HG02885 (cell line): ENCODE measurements around the gene PITPNC1.
"Not testable (repeated sequence)": the region's sequence is repeated elsewhere in the genome, so short reads cannot be mapped to it uniquely, and the experiment has no call there.

Experiments used
- ATAC-seq: cut with Tn5 transposase; IDR thresholded peaks from one replicate; pipeline ENCODE4 v1.9.1; 2021; ENCODE audit warnings: mild to moderate bottlenecking; ENCODE audit not compliant: unreplicated experiment, poor library complexity

Gene PITPNC1

DNA sequence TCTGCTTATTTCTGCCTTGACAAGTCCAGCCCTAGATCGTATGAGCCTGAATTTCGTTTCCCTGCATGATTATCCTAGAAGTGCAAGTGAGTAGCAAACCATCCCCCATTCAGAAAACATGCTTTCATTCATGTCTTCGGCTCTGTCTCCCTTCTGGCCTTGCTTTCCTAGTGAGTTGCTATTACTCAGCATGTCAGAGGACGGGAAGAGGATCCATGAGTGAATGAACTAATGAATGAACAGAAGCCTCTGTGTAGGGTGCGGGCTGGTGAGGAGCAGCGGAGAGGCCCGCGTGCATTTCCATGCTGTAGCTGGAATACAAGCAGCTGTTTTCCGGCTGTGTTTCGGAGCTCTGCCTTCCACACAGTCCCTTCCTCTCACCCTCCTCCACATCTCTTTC, 184.9 kb downstream of the PITPNC1 start:
- ATAC-seq, result no peak

GRCh38 chr17:67563692-67564228, 186.7 kb downstream of the PITPNC1 start:
- ATAC-seq, result no peak

- ATAC-seq, result no peak
Observed at GRCh38 chr17:67565068-67565467, 188.0 kb downstream of the PITPNC1 start.

- ATAC-seq, result no peak
Observed at GRCh38 chr17:67566656-67567055, 189.6 kb downstream of the PITPNC1 start.

DNA sequence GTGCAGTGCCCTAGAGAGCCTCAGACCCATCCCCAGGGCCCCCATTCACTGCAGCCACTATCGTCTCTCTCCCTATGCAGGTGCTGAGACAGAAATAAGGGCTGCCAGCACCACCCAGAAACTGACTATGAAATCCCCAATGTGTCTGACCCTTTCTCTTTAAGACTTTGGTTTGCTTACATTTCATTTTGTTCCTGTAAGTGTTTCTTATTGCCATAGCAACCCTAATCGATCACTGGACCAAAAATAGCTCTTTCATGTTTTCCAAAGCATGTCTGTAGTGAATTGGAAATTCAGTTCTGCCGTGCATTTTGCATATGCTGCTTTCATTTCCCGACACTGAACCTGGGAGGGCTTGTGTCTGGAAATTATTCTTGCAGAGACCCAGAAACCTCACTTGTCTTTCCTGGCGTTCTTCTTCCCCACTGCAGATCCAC, 192.0 kb downstream of the PITPNC1 start:
- no peak for ATAC-seq

DNA sequence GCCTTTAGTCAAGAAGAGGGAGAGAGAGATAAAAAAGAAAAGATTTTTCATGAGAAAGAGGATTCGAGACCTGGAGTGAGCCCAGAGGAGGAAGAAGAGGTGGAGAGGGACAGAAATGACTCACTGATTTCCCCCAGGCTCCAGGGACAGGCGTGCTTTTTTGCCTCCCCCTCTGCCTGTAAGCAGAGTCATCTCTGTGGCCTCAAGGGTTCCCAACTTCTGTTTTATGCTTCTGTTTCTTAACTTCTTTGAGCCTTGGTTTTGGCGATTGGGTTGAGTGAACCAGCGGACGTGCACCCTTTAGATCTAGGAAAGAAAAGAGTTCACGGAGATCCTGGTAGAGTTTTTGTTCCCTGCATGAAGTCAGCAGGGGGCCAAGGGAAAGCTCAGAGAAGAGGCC, 192.8 kb downstream of the PITPNC1 start:
- no peak for ATAC-seq

GRCh38 chr17:67570797-67571196, 193.7 kb downstream of the PITPNC1 start:
- no peak for ATAC-seq

DNA sequence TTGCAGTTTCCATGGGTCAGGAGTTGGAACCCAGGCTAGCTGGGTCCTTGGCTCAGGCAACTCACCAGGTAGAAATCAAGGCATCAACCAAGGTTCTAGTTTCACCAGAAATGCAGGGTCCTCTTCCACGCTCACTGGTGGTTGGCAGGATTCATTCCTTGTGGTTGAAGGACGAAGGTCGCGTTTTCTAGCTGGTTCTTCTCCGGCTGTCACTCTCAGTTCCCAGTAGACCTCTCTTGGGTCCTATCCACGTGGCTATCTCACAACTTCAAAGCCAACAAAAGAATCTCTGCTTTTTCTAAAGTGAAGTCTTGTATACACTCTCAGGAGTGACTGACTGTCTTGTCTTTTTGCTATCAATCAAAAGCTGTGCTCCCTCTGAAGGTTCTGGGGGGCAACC, 194.4 kb downstream of the PITPNC1 start:
- no peak for ATAC-seq

DNA sequence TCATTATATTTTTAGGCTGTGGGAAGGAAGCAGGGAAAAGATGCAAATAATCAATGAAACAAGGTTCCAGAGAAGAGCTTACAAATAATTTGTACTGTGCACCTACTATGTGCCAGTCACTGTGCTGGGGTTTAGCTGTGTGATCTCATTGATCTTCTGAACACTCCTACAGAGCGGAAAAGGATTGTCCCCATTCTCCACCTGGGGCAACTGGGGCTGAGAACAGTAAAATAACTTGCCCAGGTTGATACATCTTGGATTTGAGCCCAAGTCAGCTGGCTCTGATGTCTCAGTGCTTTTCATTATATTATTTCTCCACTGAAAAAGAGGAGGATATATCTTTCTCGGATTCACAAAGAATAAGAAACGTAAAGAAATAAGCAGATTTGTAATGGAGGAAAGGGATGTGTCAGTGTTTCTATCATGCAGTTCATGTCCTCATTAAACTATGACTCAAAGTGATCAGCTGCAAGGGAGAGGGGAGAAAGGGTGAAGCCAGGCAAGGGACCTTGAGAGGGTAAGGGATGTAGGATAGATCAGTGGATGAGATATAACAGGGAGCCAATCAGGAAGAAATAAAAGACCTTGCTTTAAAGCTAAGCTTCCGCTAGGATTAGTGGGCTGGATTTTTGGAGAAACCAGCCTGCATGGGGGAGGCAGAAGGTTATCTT, 197.0 kb downstream of the PITPNC1 start:
- ATAC-seq, result no peak

- peak; percentile 33 for ATAC-seq
Observed at GRCh38 chr17:67574658-67575293, 197.7 kb downstream of the PITPNC1 start.

DNA sequence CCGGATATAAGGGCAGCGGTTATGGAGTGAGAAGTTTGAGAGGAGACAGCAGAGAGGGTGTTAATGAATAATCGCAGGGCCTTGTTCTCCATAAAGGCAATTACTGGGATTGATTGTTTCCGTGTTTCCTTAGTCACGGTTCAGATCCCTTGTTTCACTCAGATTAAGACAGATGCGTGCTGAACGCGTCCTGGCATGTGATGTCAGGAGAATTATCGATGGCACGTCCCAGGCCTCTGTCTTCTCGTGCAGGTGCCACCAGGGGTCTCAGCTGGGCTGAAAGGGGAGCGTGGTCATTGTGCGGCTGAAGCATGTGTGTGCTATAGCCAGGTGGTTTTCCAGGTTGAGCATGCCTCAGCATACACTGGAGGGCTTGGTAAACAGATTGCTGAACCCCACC, 198.2 kb downstream of the PITPNC1 start:
- ATAC-seq, result no peak

DNA sequence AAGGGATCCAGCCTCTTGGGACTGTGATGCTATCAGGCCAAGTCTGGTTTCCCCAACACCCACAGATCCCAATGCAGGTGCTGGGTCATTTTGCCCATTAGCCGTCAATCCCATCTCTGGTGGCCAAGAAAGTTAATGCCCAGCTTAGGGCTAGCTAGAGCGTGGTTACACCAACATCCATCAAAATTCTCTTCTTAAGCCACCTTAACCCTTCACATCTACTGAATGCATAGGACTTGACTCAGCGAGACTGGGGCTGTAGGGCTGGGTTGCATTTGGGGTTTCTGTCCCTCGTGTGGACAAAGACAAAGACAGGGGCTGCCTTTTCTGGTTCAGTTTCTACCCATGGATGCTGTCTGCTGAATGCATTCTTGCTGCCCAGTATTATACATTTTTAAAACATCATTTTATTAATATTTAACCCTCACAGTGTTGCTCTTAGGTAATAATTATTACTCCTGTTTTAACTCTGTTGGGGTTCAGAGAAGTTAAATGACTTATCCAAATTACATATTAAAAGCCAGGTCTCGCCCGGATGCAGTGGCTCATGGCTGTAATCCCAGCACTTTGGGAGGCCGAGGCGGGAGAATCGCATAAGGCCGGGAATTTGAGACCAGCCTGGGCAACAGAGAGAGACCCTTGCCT, 199.5 kb downstream of the PITPNC1 start:
- ATAC-seq, result no peak

- ATAC-seq, result no peak
Observed at GRCh38 chr17:67577429-67578141, 200.5 kb downstream of the PITPNC1 start.

GRCh38 chr17:67578142-67578457, 201.0 kb downstream of the PITPNC1 start:
- no peak for ATAC-seq

DNA sequence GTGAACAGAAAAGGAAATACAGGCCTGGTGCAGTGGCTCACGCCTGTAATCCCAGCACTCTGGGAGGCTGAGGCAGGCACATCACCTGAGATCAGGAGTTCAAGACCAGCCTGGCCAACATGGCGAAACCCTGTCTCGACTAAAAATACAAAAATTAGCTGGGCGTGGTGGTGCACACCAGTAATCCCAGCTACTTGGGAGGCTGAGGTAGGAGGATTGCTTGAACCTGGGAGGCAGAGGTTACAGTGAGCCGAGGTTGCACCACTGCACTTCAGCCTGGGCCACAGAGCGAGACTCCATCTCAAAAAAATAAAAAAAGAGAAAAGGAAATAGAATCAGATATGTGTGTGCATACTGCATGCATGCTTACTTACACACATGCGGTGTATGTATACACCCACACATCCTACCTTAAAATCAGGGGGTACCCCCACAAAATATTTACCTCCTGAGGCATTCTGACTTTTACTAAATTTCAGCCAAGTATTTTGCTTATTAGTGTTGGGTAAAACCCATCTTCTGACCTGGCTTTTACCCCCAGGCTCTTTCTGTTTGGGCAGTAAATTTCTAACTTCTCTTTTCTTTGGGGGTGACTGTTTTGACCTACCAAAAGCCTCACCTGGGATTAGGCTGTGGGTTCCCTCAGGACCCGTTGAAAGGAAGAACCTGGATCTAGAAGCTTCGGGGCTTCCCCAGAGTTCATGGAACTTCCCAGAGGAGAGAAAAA, 201.8 kb downstream of the PITPNC1 start:
- not testable (repeated sequence) for ATAC-seq

DNA sequence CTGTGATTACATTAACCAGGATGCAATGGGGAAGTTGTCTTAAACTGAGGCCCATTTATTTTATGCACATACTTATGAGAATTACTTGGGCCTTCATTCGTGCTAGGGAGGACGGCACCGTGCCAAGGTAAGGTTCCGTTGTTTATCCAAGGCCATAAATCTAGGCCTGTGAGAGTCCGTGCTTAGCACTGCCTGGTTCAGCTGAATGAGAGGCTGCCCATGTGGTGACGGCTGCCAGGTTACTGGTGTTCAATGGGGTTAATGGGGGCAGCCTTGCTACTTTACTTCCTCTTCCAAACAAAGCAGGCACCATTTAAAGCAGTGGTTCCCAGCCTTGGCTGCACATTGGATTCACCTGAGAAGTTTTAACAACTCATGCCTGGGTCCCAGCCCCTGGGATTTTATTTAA, 205.6 kb downstream of the PITPNC1 start:
- ATAC-seq, result no peak

- ATAC-seq, result no peak
Observed at GRCh38 chr17:67585077-67585602, 208.1 kb downstream of the PITPNC1 start.

- ATAC-seq, result no peak
Observed at GRCh38 chr17:67588326-67588725, 211.2 kb downstream of the PITPNC1 start.

DNA sequence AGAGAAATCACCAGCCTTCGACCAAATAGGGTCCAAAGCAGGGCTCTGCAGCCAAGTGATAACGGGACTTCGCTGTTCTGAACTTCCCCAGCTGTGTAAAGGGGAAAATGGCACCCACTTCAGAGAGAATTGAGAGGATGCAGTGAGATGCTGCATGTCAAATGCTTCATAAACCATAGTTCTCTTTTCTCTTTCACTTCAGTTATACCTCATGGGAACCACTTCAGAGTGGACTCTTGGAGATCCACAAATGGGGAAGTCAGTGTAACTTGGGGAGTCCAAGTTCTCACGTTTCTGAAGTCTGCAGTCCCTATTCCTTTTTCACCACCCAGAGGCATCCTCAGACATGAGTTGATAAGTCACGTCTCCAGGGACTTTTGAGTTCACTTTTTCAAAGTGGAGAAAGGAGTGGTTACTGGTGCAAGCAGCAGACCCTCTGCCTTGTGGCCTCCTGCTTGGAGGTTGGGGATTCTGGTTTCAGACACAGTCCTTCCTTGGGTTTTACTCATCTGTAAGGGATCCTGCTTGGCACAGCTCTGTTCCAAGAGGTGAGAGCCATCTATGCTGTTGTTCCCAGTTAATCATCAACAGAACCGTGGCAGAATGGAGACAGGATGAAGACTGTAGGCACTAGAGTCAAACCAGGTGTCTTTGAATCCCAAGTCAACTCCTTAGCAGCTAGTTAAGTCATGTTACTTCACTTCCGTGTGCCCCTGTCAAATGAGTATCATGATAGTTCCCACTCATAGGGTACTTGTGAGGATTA, 217.2 kb downstream of the PITPNC1 start:
- peak; percentile 54 for ATAC-seq
